Nephron progenitor cell (in vitro differentiated cells): ENCODE results near the gene THYN1.

Source experiments
- DNase-seq: peaks from one replicate; pipeline ENCODE4 v3.0.0; 2021
- H3K27ac Mint-ChIP-seq: 2 replicates; pipeline ENCODE4 v1.8.0; 2021; ENCODE audit warnings: mild to moderate bottlenecking, moderate library complexity, mixed read lengths
- H3K27me3 Mint-ChIP-seq: 2 replicates; pipeline ENCODE4 v1.8.0; 2021; ENCODE audit warnings: mild to moderate bottlenecking, low read depth, mixed read lengths; ENCODE audit not compliant: poor library complexity
- H3K36me3 Mint-ChIP-seq: 2 replicates; pipeline ENCODE4 v1.8.0; 2021; ENCODE audit warnings: low read depth, mixed read lengths
- H3K4me1 Mint-ChIP-seq: 2 replicates; pipeline ENCODE4 v1.8.0; 2021; ENCODE audit warnings: mixed read lengths
- H3K4me3 Mint-ChIP-seq: 2 replicates; pipeline ENCODE4 v1.8.0; 2021; ENCODE audit warnings: mild to moderate bottlenecking, moderate library complexity, mixed read lengths
- H3K9me3 Mint-ChIP-seq: 2 replicates; pipeline ENCODE4 v1.8.0; 2021; ENCODE audit warnings: mild to moderate bottlenecking, moderate library complexity, mixed read lengths
- CTCF ChIP-seq: fragments of 200-600 bp; sonication (generic); IDR thresholded peaks from 2 replicates; pipeline ENCODE4 v1.5.0; 2021; ENCODE audit warnings: antibody characterized with exemption

THYN1 gene

GRCh38 chr11:134226806-134227325 lies 26.3 kb downstream of the THYN1 start:
- TF ChIP-seq CTCF = no peak
- no peaks in the 10 kb centered on the region for H3K36me3 Mint-ChIP-seq
- peaks cover 71% of the 10 kb centered on the region for H3K4me1 Mint-ChIP-seq
- H3K27me3 Mint-ChIP-seq = peaks cover 8% of the 10 kb centered on the region
- H3K27ac Mint-ChIP-seq = no peak overlapping the region
- DNase-seq = no peak
- H3K9me3 Mint-ChIP-seq = no peaks in the 10 kb centered on the region
- H3K4me3 Mint-ChIP-seq = peak overlapping the region; percentile 65

- TF ChIP-seq CTCF = no peak
- Mint-ChIP-seq H3K4me1 (peaks cover 57% of the 10 kb centered on the region), H3K27ac (peak overlapping the region; percentile 82), H3K27me3 (peaks cover 8% of the 10 kb centered on the region), H3K36me3 (peaks cover 6% of the 10 kb centered on the region), H3K4me3 (peak overlapping the region; percentile 96), H3K9me3 (no peaks in the 10 kb centered on the region)
- DNase-seq = peak; percentile 49
Measured at GRCh38 chr11:134224710-134225664, 28.2 kb downstream of the THYN1 start.

GRCh38 chr11:134223836-134224709 lies 29.1 kb downstream of the THYN1 start, which contains the start of the genes NCAPD3 and VPS26B:
Gene NCAPD3 (minus strand): TSS chr11:134223967. CDS start chr11:134223926, 41 bp downstream.
Gene VPS26B (plus strand): TSS chr11:134224671. CDS start chr11:134225123, 452 bp downstream.
- H3K9me3 Mint-ChIP-seq = no peaks in the 10 kb centered on the region
- peak; percentile 97 for DNase-seq
- H3K4me1 Mint-ChIP-seq = peaks cover 47% of the 10 kb centered on the region
- H3K27ac Mint-ChIP-seq = peak within 1 kb of the TSS; percentile 95
- peak within 1 kb of the TSS; percentile 98 for H3K4me3 Mint-ChIP-seq
- TF ChIP-seq CTCF = no peak
- peaks cover 8% of the 10 kb centered on the region for H3K27me3 Mint-ChIP-seq
- peaks cover 10% of the 10 kb centered on the region for H3K36me3 Mint-ChIP-seq

GRCh38 chr11:134223121-134223520 lies 30.0 kb downstream of the THYN1 start:
- H3K27ac Mint-ChIP-seq = peak overlapping the region; percentile 84
- no peaks in the 10 kb centered on the region for H3K9me3 Mint-ChIP-seq
- peaks cover 19% of the 10 kb centered on the region for H3K36me3 Mint-ChIP-seq
- peak overlapping the region; percentile 98 for H3K4me3 Mint-ChIP-seq
- no peak for DNase-seq
- peaks cover 8% of the 10 kb centered on the region for H3K27me3 Mint-ChIP-seq
- no peak for TF ChIP-seq CTCF
- peaks cover 41% of the 10 kb centered on the region for H3K4me1 Mint-ChIP-seq

GRCh38 chr11:134216816-134217215 lies 36.3 kb downstream of the THYN1 start:
- H3K36me3 Mint-ChIP-seq = peaks cover 52% of the 10 kb centered on the region
- no peaks in the 10 kb centered on the region for H3K27me3 Mint-ChIP-seq
- DNase-seq = no peak
- H3K27ac Mint-ChIP-seq = no peak overlapping the region
- no peaks in the 10 kb centered on the region for H3K9me3 Mint-ChIP-seq
- no peak for TF ChIP-seq CTCF
- no peak overlapping the region for H3K4me3 Mint-ChIP-seq
- H3K4me1 Mint-ChIP-seq = peaks cover under 1% of the 10 kb centered on the region
